ENCODE results near the gene APPL2.

DNA sequence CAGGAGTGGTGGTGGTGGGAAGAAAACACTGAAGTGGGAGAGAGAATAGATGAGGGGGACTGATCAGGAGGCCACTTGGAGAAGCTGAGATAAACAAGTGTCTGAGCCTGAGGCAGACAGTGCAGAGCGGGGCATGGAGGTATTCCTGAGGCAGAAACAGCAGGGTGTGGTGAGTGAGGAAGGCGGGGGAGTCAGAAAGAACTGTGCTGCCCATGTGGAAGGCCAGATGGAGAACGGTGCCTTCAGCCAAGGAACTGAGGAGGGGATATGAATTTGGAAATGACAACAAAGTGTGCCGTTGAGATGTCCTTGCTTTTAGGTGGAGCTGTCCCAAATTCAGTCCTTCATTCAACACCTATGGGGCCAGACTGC lies 13.7 kb downstream of the APPL2 start:
- TF ChIP-seq POLR2AphosphoS5 (IDR thresholded peaks at IDR 0.05): no peak
- TF ChIP-seq, protein P1, sequence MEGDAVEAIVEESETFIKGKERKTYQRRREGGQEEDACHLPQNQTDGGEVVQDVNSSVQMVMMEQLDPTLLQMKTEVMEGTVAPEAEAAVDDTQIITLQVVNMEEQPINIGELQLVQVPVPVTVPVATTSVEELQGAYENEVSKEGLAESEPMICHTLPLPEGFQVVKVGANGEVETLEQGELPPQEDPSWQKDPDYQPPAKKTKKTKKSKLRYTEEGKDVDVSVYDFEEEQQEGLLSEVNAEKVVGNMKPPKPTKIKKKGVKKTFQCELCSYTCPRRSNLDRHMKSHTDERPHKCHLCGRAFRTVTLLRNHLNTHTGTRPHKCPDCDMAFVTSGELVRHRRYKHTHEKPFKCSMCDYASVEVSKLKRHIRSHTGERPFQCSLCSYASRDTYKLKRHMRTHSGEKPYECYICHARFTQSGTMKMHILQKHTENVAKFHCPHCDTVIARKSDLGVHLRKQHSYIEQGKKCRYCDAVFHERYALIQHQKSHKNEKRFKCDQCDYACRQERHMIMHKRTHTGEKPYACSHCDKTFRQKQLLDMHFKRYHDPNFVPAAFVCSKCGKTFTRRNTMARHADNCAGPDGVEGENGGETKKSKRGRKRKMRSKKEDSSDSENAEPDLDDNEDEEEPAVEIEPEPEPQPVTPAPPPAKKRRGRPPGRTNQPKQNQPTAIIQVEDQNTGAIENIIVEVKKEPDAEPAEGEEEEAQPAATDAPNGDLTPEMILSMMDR (IDR thresholded peaks at IDR 0.05): no peak
- TF ChIP-seq EP300 (IDR thresholded peaks at IDR 0.05): no peak
- no peak for TF ChIP-seq POLR2A (IDR thresholded peaks at IDR 0.05)

Data from stomach (tissue), 4 donors.